OCI-LY1 (cell line): ENCODE results near the gene MYH7.

Experiments used
- H2AFZ ChIP-seq: fragments of 200-600 bp; sonication (generic), shearing (Covaris generic); 2 replicates; pipeline ENCODE4 v1.6.0; 2014; ENCODE audit warnings: antibody characterized with exemption, mild to moderate bottlenecking, low read length
- H3F3A ChIP-seq: fragments of 200-600 bp; sonication (generic), shearing (Covaris generic); 2 replicates; pipeline ENCODE4 v1.6.0; 2014; ENCODE audit warnings: mild to moderate bottlenecking, antibody characterized with exemption, low read length, moderate library complexity; ENCODE audit not compliant: insufficient read depth
- H3K27ac ChIP-seq: fragments of 200-600 bp; sonication (generic); 2 replicates; pipeline ENCODE4 v1.5.1; 2014; ENCODE audit warnings: low read length, mixed run types, mild to moderate bottlenecking, low read depth; ENCODE audit not compliant: poor library complexity, severe bottlenecking
- H3K27me3 ChIP-seq: fragments of 200-600 bp; sonication (generic); 2 replicates; pipeline ENCODE4 v1.6.0; 2014; ENCODE audit warnings: antibody characterized with exemption, mild to moderate bottlenecking, low read length, moderate library complexity; ENCODE audit not compliant: insufficient read depth
- H3K36me3 ChIP-seq: fragments of 200-600 bp; sonication (generic); 2 replicates; pipeline ENCODE4 v1.6.1; 2014; ENCODE audit warnings: mild to moderate bottlenecking, antibody characterized with exemption, low read length, moderate library complexity, mixed read lengths; ENCODE audit not compliant: insufficient read depth
- H3K4me1 ChIP-seq: fragments of 200-600 bp; sonication (generic); 2 replicates; pipeline ENCODE4 v1.5.1; 2014; ENCODE audit warnings: mild to moderate bottlenecking, low read length, moderate library complexity; ENCODE audit not compliant: insufficient read depth, severe bottlenecking
- H3K4me2 ChIP-seq: fragments of 200-600 bp; sonication (generic), shearing (Covaris generic); 2 replicates; pipeline ENCODE4 v1.6.1; 2014; ENCODE audit warnings: low read length
- H3K4me3 ChIP-seq: fragments of 200-600 bp; sonication (generic); 2 replicates; pipeline ENCODE4 v1.5.1; 2014; ENCODE audit warnings: low read length, low read depth, mild to moderate bottlenecking, mixed read lengths; ENCODE audit not compliant: poor library complexity, severe bottlenecking
- H3K79me2 ChIP-seq: fragments of 200-600 bp; shearing (Covaris generic); 2 replicates; pipeline ENCODE4 v1.6.1; 2016; ENCODE audit warnings: mixed run types, low read length, mixed read lengths; ENCODE audit not compliant: insufficient read depth
- H3K9ac ChIP-seq: fragments of 200-600 bp; sonication (generic), shearing (Covaris generic); 2 replicates; pipeline ENCODE4 v1.6.1; 2014; ENCODE audit warnings: mild to moderate bottlenecking, low read length, mixed read lengths
- H3K9me2 ChIP-seq: fragments of 200-600 bp; sonication (generic), shearing (Covaris generic); 2 replicates; pipeline ENCODE4 v1.6.1; 2014; ENCODE audit warnings: low read depth, mild to moderate bottlenecking, low read length, mixed read lengths
- H3K9me3 ChIP-seq: fragments of 200-600 bp; shearing (Covaris generic); 2 replicates; pipeline ENCODE4 v1.6.1; 2014; ENCODE audit warnings: low read length, mixed read lengths
- H4K20me1 ChIP-seq: fragments of 200-600 bp; sonication (generic), shearing (Covaris generic); 2 replicates; pipeline ENCODE4 v1.6.0; 2016; ENCODE audit warnings: mild to moderate bottlenecking, low read length; ENCODE audit not compliant: insufficient read depth
- EZH2 ChIP-seq: fragments of 200-600 bp; sonication (generic), shearing (Covaris generic); IDR thresholded peaks from 2 replicates; pipeline ENCODE4 v1.8.0; 2017; ENCODE audit warnings: borderline replicate concordance, mixed run types, mild to moderate bottlenecking, antibody characterized with exemption, low read length, moderate library complexity, mixed read lengths
- TF ChIP-seq, protein P1 (sequence below): fragments of 200-600 bp; sonication (generic), shearing (Covaris generic); IDR thresholded peaks from 2 replicates; pipeline ENCODE4 v1.5.1; 2017; ENCODE audit warnings: mild to moderate bottlenecking, antibody characterized with exemption, low read length, moderate library complexity, mixed read lengths

MYH7 gene

DNA sequence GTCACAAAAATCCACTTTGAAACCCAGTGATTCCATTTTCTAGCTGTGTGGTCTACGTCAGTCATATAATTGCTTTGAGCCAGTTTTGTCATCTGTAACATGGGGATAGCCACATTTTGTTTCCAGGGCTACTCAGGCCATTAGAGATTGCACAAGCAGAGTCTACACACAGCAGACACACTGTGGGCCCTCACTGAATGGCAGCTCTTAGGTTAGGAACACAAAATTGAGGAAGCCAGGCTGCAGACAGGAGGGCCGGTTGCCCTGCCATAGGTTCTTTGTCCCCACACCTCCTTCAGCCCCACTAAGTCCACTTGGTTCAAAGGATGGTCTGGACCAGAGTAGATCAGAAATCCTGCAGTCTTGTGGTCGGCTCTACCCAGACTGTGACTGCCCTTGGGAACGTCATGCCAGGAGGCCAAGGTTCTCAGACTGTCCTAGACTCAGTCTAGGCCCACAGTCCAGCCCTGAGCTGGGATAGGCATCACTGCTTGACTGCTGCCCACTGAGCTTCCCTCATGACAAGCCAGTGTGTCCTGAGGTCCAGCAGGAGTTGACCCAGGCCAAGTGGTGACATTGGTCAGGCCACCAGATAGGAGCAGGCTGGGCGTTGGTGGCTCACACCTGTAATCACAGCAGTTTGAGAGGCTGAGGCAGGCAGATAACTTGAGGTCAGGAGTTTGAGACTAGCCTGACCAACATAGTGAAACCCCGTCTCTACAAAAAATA is 3.8 kb upstream of the MYH7 start:
- no peak overlapping the region for H3K27ac ChIP-seq
- no peaks in the 10 kb centered on the region for H3K9me3 ChIP-seq
- H3K36me3 ChIP-seq, result no peaks in the 10 kb centered on the region
- no peak for TF ChIP-seq EZH2
- TF ChIP-seq, protein P1, sequence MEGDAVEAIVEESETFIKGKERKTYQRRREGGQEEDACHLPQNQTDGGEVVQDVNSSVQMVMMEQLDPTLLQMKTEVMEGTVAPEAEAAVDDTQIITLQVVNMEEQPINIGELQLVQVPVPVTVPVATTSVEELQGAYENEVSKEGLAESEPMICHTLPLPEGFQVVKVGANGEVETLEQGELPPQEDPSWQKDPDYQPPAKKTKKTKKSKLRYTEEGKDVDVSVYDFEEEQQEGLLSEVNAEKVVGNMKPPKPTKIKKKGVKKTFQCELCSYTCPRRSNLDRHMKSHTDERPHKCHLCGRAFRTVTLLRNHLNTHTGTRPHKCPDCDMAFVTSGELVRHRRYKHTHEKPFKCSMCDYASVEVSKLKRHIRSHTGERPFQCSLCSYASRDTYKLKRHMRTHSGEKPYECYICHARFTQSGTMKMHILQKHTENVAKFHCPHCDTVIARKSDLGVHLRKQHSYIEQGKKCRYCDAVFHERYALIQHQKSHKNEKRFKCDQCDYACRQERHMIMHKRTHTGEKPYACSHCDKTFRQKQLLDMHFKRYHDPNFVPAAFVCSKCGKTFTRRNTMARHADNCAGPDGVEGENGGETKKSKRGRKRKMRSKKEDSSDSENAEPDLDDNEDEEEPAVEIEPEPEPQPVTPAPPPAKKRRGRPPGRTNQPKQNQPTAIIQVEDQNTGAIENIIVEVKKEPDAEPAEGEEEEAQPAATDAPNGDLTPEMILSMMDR, result no peak
- H2AFZ ChIP-seq, result no peak overlapping the region
- H3K27me3 ChIP-seq, result peaks cover 13% of the 10 kb centered on the region
- no peaks in the 10 kb centered on the region for H3F3A ChIP-seq
- no peak overlapping the region for H3K9ac ChIP-seq
- H4K20me1 ChIP-seq, result no peaks in the 10 kb centered on the region
- H3K4me3 ChIP-seq, result no peak overlapping the region
- H3K79me2 ChIP-seq, result no peaks in the 10 kb centered on the region
- H3K4me1 ChIP-seq, result no peaks in the 10 kb centered on the region
- H3K9me2 ChIP-seq, result no peaks in the 10 kb centered on the region
- no peak overlapping the region for H3K4me2 ChIP-seq

DNA sequence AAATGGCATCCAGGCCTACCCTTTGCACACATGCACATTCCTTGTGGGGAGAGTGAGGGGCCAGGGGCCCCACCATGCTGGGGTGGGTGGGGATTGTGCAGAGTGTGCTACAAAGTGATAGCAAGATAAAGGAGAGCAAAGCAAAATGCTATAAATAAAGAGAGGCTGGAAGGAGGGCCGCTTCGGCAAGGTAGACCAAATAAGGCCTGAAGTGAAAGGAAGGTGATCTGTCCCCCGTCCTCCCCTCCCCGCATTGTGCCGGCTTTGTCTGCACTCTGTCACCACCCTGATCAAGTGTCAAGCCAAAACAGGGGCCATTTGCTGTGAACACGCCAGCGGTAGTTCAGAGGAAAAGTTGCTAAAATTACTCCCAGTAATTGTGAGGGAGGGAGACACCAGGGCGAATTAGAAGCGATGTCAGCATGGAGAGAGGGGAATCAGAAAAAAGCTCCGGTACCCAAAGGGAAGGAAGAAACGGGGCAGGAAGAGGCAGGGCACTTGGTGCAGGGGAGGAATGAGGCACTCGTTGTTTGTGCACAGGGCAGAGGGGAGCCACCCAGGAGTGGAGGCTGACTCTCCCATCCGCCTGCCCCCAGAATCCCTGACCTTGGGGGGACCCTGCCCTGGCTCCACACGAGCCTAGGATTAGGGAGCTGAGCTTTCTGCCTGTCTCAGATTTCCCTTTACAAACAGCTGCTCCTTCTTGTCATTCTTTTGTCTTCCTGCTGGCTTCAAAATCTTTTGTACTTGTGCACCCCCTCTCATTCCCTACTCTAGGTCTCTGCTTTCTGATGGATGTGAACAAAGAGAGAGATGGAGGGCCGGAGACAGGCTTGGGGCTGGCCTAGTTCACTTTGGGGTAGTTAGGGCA is 2.9 kb upstream of the MYH7 start:
- no peaks in the 10 kb centered on the region for H3K9me3 ChIP-seq
- no peak overlapping the region for H3K9ac ChIP-seq
- no peaks in the 10 kb centered on the region for H3F3A ChIP-seq
- peaks cover 13% of the 10 kb centered on the region for H3K27me3 ChIP-seq
- H3K27ac ChIP-seq, result no peak overlapping the region
- no peaks in the 10 kb centered on the region for H3K4me1 ChIP-seq
- H3K79me2 ChIP-seq, result no peaks in the 10 kb centered on the region
- H3K4me2 ChIP-seq, result no peak overlapping the region
- H3K36me3 ChIP-seq, result no peaks in the 10 kb centered on the region
- no peak overlapping the region for H3K4me3 ChIP-seq
- no peak overlapping the region for H2AFZ ChIP-seq
- H3K9me2 ChIP-seq, result no peaks in the 10 kb centered on the region
- no peaks in the 10 kb centered on the region for H4K20me1 ChIP-seq
- TF ChIP-seq, protein P1, result no peak
- TF ChIP-seq EZH2, result no peak

DNA sequence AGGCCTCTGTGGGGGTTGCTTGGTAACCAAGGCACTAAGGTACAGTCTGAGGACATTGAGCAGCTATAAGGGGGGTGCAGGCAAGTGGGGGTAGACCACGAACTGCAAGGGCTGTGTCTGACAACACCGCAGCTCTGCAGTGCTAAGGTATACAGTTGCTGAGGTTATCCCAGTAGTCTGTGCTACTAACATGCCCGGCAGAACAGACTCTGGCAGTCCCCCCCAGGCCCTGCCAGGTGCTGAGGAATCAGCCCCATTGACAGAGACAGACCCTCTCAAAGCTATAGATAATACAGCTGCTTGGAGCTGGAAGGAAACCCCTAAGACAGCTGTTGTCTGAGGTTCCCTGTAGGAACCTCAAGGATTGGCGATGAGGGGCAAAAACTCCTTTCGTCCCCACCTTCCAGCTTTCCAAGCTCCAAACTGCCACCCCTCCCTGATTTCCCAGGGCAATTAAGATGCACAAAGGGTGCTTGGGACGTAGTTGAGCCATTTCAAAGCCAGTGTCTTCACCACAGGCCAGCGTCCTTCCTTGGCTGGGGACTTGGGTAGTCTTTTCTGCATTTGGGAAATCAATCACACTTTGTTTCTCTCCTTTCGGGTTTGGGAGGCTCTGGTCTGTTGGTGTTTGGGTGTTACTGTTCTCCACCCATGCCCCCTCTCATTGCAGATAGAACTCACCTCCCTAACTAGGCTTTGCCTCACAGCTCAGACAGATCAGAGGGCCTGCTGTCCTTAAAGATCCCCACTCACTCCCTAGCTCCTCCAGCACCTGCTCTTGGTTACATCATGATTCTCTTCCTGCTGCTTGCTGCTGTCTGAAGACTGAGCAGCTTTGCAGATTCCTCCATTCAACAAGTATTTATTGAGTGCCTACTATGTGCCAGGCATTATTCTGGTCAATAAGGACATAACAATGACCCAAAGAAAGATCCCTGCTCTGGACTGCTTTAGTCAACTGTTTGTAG is 2.0 kb upstream of the MYH7 start:
- Histone ChIP-seq H3K9ac (no peak overlapping the region), H3K79me2 (no peaks in the 10 kb centered on the region), H3K9me2 (no peaks in the 10 kb centered on the region), H3K36me3 (no peaks in the 10 kb centered on the region), H3K27me3 (peaks cover 13% of the 10 kb centered on the region), H2AFZ (no peak overlapping the region), H4K20me1 (no peaks in the 10 kb centered on the region), H3K4me1 (no peaks in the 10 kb centered on the region), H3K9me3 (no peaks in the 10 kb centered on the region), H3K4me2 (no peak overlapping the region), H3K27ac (no peak overlapping the region), H3F3A (no peaks in the 10 kb centered on the region), H3K4me3 (no peak overlapping the region)
- TF ChIP-seq, protein P1, result no peak
- TF ChIP-seq EZH2, result no peak
